ENCODE data around the gene MXRA8.

DNA sequence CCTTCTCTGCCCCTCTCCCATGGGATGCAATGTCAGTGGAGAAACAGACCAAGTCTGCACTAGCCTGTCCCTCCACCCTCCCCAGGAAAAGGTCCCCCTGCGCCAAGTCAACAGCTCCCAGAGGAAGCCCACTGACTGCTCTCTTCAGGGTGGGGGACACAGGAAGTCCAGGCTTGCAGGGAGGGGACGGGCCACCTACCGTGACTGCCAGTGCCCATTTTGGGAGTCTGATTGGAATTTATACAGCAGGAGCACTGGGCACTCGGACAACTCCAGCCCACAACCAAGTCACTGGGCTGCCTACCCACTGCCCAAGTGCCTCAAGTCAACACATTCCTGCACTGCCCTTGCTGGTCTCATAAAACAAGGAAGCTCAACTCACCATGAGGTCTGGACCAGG is 34.7 kb upstream of the MXRA8 start:
- TF ChIP-seq, protein P1, sequence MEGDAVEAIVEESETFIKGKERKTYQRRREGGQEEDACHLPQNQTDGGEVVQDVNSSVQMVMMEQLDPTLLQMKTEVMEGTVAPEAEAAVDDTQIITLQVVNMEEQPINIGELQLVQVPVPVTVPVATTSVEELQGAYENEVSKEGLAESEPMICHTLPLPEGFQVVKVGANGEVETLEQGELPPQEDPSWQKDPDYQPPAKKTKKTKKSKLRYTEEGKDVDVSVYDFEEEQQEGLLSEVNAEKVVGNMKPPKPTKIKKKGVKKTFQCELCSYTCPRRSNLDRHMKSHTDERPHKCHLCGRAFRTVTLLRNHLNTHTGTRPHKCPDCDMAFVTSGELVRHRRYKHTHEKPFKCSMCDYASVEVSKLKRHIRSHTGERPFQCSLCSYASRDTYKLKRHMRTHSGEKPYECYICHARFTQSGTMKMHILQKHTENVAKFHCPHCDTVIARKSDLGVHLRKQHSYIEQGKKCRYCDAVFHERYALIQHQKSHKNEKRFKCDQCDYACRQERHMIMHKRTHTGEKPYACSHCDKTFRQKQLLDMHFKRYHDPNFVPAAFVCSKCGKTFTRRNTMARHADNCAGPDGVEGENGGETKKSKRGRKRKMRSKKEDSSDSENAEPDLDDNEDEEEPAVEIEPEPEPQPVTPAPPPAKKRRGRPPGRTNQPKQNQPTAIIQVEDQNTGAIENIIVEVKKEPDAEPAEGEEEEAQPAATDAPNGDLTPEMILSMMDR (IDR thresholded peaks at IDR 0.05), result no peak
- TF ChIP-seq POLR2A (IDR thresholded peaks at IDR 0.05), result no peak
- TF ChIP-seq EP300 (IDR thresholded peaks at IDR 0.05), result no peak

Data from ovary (tissue), 3 donors.